Esophagus squamous epithelium (tissue), 4 donors: Measurements from ENCODE around the gene BIRC5.

Experiments used
- POLR2A ChIP-seq, 4 donors: fragments of 450-650 bp; IDR thresholded peaks; one replicate each; pipeline ENCODE4 v1.6.1; 2017; ENCODE audit warnings: antibody characterized with exemption in 4 of 4, mild to moderate bottlenecking in 4 of 4, moderate library complexity in 3 of 4
- TF ChIP-seq, protein P1 (sequence below), 6 experiments: fragments of 450-650 bp in 4 of 6; fragments of 200-600 bp in 2 of 6; sonication (generic) in 2 of 6; IDR thresholded peaks; one replicate each; pipeline ENCODE4 v1.5.1; 2016 to 2019; ENCODE audit warnings: antibody characterized with exemption in 6 of 6, mild to moderate bottlenecking in 4 of 6, moderate library complexity in 4 of 6

DNA sequence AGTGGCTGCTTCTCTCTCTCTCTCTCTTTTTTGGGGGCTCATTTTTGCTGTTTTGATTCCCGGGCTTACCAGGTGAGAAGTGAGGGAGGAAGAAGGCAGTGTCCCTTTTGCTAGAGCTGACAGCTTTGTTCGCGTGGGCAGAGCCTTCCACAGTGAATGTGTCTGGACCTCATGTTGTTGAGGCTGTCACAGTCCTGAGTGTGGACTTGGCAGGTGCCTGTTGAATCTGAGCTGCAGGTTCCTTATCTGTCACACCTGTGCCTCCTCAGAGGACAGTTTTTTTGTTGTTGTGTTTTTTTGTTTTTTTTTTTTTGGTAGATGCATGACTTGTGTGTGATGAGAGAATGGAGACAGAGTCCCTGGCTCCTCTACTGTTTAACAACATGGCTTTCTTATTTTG lies 9.7 kb downstream of the BIRC5 start:
- TF ChIP-seq, protein P1, sequence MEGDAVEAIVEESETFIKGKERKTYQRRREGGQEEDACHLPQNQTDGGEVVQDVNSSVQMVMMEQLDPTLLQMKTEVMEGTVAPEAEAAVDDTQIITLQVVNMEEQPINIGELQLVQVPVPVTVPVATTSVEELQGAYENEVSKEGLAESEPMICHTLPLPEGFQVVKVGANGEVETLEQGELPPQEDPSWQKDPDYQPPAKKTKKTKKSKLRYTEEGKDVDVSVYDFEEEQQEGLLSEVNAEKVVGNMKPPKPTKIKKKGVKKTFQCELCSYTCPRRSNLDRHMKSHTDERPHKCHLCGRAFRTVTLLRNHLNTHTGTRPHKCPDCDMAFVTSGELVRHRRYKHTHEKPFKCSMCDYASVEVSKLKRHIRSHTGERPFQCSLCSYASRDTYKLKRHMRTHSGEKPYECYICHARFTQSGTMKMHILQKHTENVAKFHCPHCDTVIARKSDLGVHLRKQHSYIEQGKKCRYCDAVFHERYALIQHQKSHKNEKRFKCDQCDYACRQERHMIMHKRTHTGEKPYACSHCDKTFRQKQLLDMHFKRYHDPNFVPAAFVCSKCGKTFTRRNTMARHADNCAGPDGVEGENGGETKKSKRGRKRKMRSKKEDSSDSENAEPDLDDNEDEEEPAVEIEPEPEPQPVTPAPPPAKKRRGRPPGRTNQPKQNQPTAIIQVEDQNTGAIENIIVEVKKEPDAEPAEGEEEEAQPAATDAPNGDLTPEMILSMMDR (IDR thresholded peaks at IDR 0.05): no peak
- TF ChIP-seq POLR2A (IDR thresholded peaks at IDR 0.05): no peak
